HepG2 (cell line): ENCODE measurements around the gene NRSN2. TPM values are rescaled to one million over a fixed set of nuclear protein-coding genes. Genes with fewer than 3 reads are reported as not detected.

Experiments used
- CAMTA2 ChIP-seq: sonication (generic); formaldehyde crosslinking; IDR thresholded peaks from 2 replicates; pipeline ENCODE4 v1.4.0; 2020; ENCODE audit warnings: mild to moderate bottlenecking, missing genetic modification reagents, borderline replicate concordance
- CSRNP1 ChIP-seq: sonication (generic); formaldehyde crosslinking; IDR thresholded peaks from 2 replicates; pipeline ENCODE4 v1.8.1; 2023; ENCODE audit warnings: mild to moderate bottlenecking, missing genetic modification reagents
- GLMP ChIP-seq: sonication (generic); formaldehyde crosslinking; IDR thresholded peaks from 2 replicates; pipeline ENCODE4 v1.9.0; 2021; ENCODE audit warnings: missing genetic modification reagents, mild to moderate bottlenecking, borderline replicate concordance
- HNRNPL ChIP-seq: fragments of 200-400 bp; formaldehyde crosslinking; IDR thresholded peaks from 2 replicates; pipeline ENCODE4 v1.6.1; 2017; ENCODE audit warnings: mild to moderate bottlenecking, low read depth, low read length
- HOXD1 ChIP-seq: sonication (generic); formaldehyde crosslinking; IDR thresholded peaks from 2 replicates; pipeline ENCODE4 v1.5.0; 2020; ENCODE audit warnings: missing genetic modification reagents
- KLF13 ChIP-seq: sonication (generic); formaldehyde crosslinking; IDR thresholded peaks from 2 replicates; pipeline ENCODE4 v1.4.0; 2020; ENCODE audit warnings: mild to moderate bottlenecking, missing genetic modification reagents
- LBX2 ChIP-seq: sonication (generic); formaldehyde crosslinking; IDR thresholded peaks from 2 replicates; pipeline ENCODE4 v1.5.0; 2020; ENCODE audit warnings: missing genetic modification reagents, mild to moderate bottlenecking, borderline replicate concordance
- NR0B2 ChIP-seq: sonication (generic); formaldehyde crosslinking; IDR thresholded peaks from 2 replicates; pipeline ENCODE4 v1.4.0; 2020; ENCODE audit warnings: mild to moderate bottlenecking, missing genetic modification reagents
- NRL ChIP-seq: sonication (generic); formaldehyde crosslinking; IDR thresholded peaks from 2 replicates; pipeline ENCODE4 v1.5.0; 2020; ENCODE audit warnings: missing genetic modification reagents, mild to moderate bottlenecking, moderate library complexity, borderline replicate concordance
- PBX2 ChIP-seq: IDR thresholded peaks from 2 replicates; pipeline ENCODE4 v1.6.1; 2016; ENCODE audit warnings: control low read depth
- SIX4 ChIP-seq: sonication (generic); formaldehyde crosslinking; IDR thresholded peaks from 2 replicates; pipeline ENCODE4 v1.4.0; 2020; ENCODE audit warnings: missing genetic modification reagents
- SSRP1 ChIP-seq: IDR thresholded peaks from 2 replicates; pipeline ENCODE4 v1.6.1; 2016; ENCODE audit warnings: control low read depth
- YY1 ChIP-seq: IDR thresholded peaks from 2 replicates; pipeline ENCODE4 v1.6.1; 2011; ENCODE audit warnings: low read length, low read depth, moderate library complexity, mild to moderate bottlenecking; ENCODE audit not compliant: insufficient read depth, insufficient replicate concordance
- ZBTB43 ChIP-seq: sonication (generic); formaldehyde crosslinking; conservative IDR thresholded peaks from 2 replicates; pipeline ENCODE4 v1.4.0; 2020; ENCODE audit warnings: missing genetic modification reagents
- ZNF160 ChIP-seq: sonication (generic); formaldehyde crosslinking; IDR thresholded peaks from 2 replicates; pipeline ENCODE4 v1.8.0; 2022; ENCODE audit warnings: mild to moderate bottlenecking, inconsistent platforms, missing genetic modification reagents
- ZNF281 ChIP-seq: sonication (generic); formaldehyde crosslinking; IDR thresholded peaks from 2 replicates; pipeline ENCODE4 v1.4.0; 2020; ENCODE audit warnings: missing genetic modification reagents, borderline replicate concordance
- ZNF350 ChIP-seq: sonication (generic); formaldehyde crosslinking; IDR thresholded peaks from 2 replicates; pipeline ENCODE4 v1.4.0; 2020; ENCODE audit warnings: mild to moderate bottlenecking, low read depth, missing genetic modification reagents, borderline replicate concordance
- ZNF547 ChIP-seq: sonication (generic); formaldehyde crosslinking; IDR thresholded peaks from 2 replicates; pipeline ENCODE4 v1.5.1; 2020; ENCODE audit warnings: mild to moderate bottlenecking, missing genetic modification reagents
- ZNF598 ChIP-seq: sonication (generic); formaldehyde crosslinking; IDR thresholded peaks from 2 replicates; pipeline ENCODE4 v1.5.1; 2020; ENCODE audit warnings: mild to moderate bottlenecking, missing genetic modification reagents, borderline replicate concordance
- ZNF713 ChIP-seq: sonication (generic); formaldehyde crosslinking; IDR thresholded peaks from 2 replicates; pipeline ENCODE4 v1.4.0; 2020; ENCODE audit warnings: mild to moderate bottlenecking, missing genetic modification reagents
- polyA plus RNA-seq, 8 experiments: library from polyadenylated mRNA; depleted of rRNA in 3 of 8; stranded (reverse) in 7 of 8; unstranded in 1 of 8; fragments of >200 nt; fragmentation: Illumina TruSeq in 4 of 8; extraction: Trizol in 4 of 8; gene quantifications; 2 replicates each; pipeline versions ENCODE4 v1.2.1 to v1.2.3, GENCODE V29; 2011 to 2016; ENCODE audit warnings: low read depth in 4 of 8, missing spikeins in 1 of 8, mixed read lengths in 1 of 8; ENCODE audit not compliant: insufficient read depth in 1 of 8
- total RNA-seq, 5 experiments: library from RNA; depleted of rRNA; stranded (reverse); fragments of >200 nt; fragmentation: Illumina TruSeq; extraction: Trizol; gene quantifications; 2 replicates each; pipeline ENCODE4 v1.2.3, GENCODE V29; 2016; ENCODE audit warnings: low read depth in 1 of 5

Gene NRSN2
- total and polyA plus RNA-seq, 2 of the 13 experiments (the other 11 are each of a cell fraction or from before 2014, with no cell fraction given): 32.3 to 49.4 TPM

GRCh38 chr20:391041-391711 is 44.3 kb downstream of the NRSN2 start (continued):
- TF ChIP-seq ZNF350 (CRISPR knock-in tag) (0 out of 2 replicates have a peak, but pooled peaks have one; percentile 56), NRL (CRISPR knock-in tag) (peak; percentile 68), ZNF713 (CRISPR knock-in tag) (no peak), KLF13 (CRISPR knock-in tag) (no peak), CSRNP1 (CRISPR knock-in tag) (no peak), ZNF160 (CRISPR knock-in tag) (no peak), ZBTB43 (CRISPR knock-in tag) (no peak), YY1 (no peak), GLMP (CRISPR knock-in tag) (no peak), ZNF547 (CRISPR knock-in tag) (no peak), LBX2 (CRISPR knock-in tag) (no peak), SIX4 (no peak), HOXD1 (no peak), NR0B2 (peak; percentile 63; the same call in 1 of the 2 replicates), HNRNPL (0 out of 2 replicates have a peak, but pooled peaks have one; percentile 59), ZNF281 (CRISPR knock-in tag) (no peak), CAMTA2 (CRISPR knock-in tag) (no peak), ZNF598 (CRISPR knock-in tag) (no peak), SSRP1 (CRISPR knock-in tag) (peak; percentile 57), PBX2 (CRISPR knock-in tag) (no peak)
